Sigmoid colon (tissue), 4 donors: ENCODE measurements around the gene ILK.

Experiments
- EP300 ChIP-seq, 4 donors: sonication (generic); formaldehyde crosslinking; IDR thresholded peaks; one replicate each; pipeline ENCODE4 v1.6.1; 2017; ENCODE audit warnings: antibody characterized with exemption in 4 of 4
- TF ChIP-seq, protein P1 (sequence below), 4 experiments: fragments of 450-650 bp in 3 of 4; fragments of 200-600 bp in 1 of 4; IDR thresholded peaks; one replicate each; pipeline ENCODE4 v1.5.1; 2016 to 2019; ENCODE audit warnings: antibody characterized with exemption in 4 of 4, mild to moderate bottlenecking in 3 of 4, moderate library complexity in 2 of 4

DNA sequence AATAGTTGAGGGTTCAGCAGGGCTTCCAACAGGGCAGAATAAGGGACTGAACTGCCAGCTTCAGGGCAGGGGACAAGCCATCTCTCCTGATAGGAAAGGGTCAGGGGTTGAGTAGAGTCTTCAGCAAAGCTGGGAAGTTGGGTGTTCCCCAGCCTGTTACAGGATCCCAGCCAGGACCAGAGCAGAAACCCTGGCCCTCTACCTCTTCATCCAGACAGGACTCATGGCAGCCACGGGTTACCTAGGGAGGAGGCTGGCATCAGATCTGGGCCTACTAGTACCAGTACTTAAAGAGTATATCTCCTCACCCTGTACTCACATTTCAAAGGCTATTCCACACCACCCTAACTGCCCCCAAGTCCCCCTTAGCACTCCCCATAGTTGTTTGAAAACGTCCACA is 10.9 kb downstream of the ILK start:
- TF ChIP-seq, protein P1, sequence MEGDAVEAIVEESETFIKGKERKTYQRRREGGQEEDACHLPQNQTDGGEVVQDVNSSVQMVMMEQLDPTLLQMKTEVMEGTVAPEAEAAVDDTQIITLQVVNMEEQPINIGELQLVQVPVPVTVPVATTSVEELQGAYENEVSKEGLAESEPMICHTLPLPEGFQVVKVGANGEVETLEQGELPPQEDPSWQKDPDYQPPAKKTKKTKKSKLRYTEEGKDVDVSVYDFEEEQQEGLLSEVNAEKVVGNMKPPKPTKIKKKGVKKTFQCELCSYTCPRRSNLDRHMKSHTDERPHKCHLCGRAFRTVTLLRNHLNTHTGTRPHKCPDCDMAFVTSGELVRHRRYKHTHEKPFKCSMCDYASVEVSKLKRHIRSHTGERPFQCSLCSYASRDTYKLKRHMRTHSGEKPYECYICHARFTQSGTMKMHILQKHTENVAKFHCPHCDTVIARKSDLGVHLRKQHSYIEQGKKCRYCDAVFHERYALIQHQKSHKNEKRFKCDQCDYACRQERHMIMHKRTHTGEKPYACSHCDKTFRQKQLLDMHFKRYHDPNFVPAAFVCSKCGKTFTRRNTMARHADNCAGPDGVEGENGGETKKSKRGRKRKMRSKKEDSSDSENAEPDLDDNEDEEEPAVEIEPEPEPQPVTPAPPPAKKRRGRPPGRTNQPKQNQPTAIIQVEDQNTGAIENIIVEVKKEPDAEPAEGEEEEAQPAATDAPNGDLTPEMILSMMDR (IDR thresholded peaks at IDR 0.05): no peak
- TF ChIP-seq EP300 (IDR thresholded peaks at IDR 0.05): no peak
